Stomach (tissue), 4 donors: ENCODE measurements around the gene CADM3.

Experiments used
- POLR2A ChIP-seq, 4 donors: fragments of 450-650 bp; IDR thresholded peaks; one replicate each; pipeline ENCODE4 v1.6.1; 2016; ENCODE audit warnings: antibody characterized with exemption in 4 of 4, control low read depth in 2 of 4, mild to moderate bottlenecking in 1 of 4, moderate library complexity in 1 of 4
- TF ChIP-seq, protein P1 (sequence below), 7 experiments: fragments of 450-650 bp in 4 of 7; fragments of 200-600 bp in 3 of 7; sonication (generic) in 3 of 7; IDR thresholded peaks; one replicate each; pipeline ENCODE4 v1.5.1; 2016 to 2019; ENCODE audit warnings: antibody characterized with exemption in 7 of 7, control low read depth in 2 of 7, mild to moderate bottlenecking in 1 of 7

DNA sequence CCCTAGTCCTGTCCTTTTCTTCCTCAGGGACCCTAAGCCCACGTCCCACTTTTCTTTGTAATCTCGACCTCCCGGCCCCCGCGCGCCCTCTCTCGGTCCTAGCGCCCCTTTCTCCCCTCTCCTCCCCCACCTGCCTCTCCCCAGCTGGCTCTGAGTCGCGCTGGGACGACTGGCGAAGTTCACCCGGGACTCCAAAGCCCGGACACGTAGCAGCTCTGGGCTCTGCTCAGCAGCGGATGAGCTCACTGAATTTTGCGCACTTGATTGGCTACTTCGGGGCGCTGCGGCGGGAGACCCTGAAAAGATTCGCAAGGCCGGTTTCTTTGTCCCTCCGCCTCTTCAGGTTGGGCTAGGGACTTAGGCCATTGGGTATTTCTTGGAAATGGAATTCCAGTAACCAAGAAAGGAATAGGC is 17.0 kb downstream of the CADM3 start:
- no peak for TF ChIP-seq POLR2A (IDR thresholded peaks at IDR 0.05)
- TF ChIP-seq, protein P1, sequence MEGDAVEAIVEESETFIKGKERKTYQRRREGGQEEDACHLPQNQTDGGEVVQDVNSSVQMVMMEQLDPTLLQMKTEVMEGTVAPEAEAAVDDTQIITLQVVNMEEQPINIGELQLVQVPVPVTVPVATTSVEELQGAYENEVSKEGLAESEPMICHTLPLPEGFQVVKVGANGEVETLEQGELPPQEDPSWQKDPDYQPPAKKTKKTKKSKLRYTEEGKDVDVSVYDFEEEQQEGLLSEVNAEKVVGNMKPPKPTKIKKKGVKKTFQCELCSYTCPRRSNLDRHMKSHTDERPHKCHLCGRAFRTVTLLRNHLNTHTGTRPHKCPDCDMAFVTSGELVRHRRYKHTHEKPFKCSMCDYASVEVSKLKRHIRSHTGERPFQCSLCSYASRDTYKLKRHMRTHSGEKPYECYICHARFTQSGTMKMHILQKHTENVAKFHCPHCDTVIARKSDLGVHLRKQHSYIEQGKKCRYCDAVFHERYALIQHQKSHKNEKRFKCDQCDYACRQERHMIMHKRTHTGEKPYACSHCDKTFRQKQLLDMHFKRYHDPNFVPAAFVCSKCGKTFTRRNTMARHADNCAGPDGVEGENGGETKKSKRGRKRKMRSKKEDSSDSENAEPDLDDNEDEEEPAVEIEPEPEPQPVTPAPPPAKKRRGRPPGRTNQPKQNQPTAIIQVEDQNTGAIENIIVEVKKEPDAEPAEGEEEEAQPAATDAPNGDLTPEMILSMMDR (IDR thresholded peaks at IDR 0.05): no peak
